T-helper 1 cell treated with Interleukin-12 subunit alpha and Interleukin-12 subunit beta and Interleukin-4 antibody, amounts not matched to agents 30 μg/mL and 1 μg/mL, for 36 hours (primary cell): ENCODE data around the gene PRDM8.

Experiments used
- H3K27ac Mint-ChIP-seq: one replicate; pipeline ENCODE4 v1.8.0; 2021; ENCODE audit warnings: mild to moderate bottlenecking, mixed read lengths
- H3K27me3 Mint-ChIP-seq: one replicate; pipeline ENCODE4 v1.8.0; 2021; ENCODE audit warnings: low read depth, mixed read lengths
- H3K36me3 Mint-ChIP-seq: one replicate; pipeline ENCODE4 v1.8.0; 2021; ENCODE audit warnings: low read depth, mixed read lengths
- H3K4me1 Mint-ChIP-seq: one replicate; pipeline ENCODE4 v1.8.0; 2021; ENCODE audit warnings: low read depth, mixed read lengths
- H3K4me3 Mint-ChIP-seq: one replicate; pipeline ENCODE4 v1.8.0; 2021; ENCODE audit warnings: mild to moderate bottlenecking, moderate library complexity, mixed read lengths
- H3K9me3 Mint-ChIP-seq: one replicate; pipeline ENCODE4 v1.8.0; 2021; ENCODE audit warnings: mixed read lengths

Gene PRDM8

DNA sequence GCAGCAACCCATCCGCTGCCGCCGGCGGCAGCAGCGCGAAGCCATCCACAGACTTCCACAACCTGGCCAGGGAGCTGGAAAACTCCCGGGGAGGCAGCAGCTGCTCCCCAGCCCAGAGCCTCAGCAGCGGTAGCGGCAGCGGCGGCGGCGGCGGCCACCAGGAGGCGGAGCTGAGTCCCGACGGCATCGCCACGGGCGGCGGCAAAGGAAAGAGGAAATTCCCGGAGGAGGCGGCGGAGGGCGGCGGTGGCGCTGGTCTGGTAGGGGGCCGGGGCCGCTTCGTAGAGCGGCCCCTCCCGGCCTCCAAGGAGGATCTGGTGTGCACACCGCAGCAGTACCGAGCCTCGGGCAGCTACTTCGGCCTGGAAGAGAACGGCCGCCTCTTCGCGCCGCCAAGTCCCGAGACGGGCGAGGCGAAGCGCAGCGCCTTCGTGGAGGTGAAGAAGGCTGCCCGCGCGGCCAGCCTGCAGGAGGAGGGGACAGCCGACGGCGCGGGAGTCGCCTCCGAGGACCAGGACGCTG is 4.9 kb downstream of the PRDM8 start:
- peaks cover 35% of the 10 kb centered on the region for H3K4me1 Mint-ChIP-seq
- H3K9me3 Mint-ChIP-seq = no peaks in the 10 kb centered on the region
- H3K27ac Mint-ChIP-seq = peak overlapping the region; percentile 62
- H3K4me3 Mint-ChIP-seq = peak overlapping the region; percentile 79
- H3K27me3 Mint-ChIP-seq = peaks cover 35% of the 10 kb centered on the region
- peaks cover 37% of the 10 kb centered on the region for H3K36me3 Mint-ChIP-seq

DNA sequence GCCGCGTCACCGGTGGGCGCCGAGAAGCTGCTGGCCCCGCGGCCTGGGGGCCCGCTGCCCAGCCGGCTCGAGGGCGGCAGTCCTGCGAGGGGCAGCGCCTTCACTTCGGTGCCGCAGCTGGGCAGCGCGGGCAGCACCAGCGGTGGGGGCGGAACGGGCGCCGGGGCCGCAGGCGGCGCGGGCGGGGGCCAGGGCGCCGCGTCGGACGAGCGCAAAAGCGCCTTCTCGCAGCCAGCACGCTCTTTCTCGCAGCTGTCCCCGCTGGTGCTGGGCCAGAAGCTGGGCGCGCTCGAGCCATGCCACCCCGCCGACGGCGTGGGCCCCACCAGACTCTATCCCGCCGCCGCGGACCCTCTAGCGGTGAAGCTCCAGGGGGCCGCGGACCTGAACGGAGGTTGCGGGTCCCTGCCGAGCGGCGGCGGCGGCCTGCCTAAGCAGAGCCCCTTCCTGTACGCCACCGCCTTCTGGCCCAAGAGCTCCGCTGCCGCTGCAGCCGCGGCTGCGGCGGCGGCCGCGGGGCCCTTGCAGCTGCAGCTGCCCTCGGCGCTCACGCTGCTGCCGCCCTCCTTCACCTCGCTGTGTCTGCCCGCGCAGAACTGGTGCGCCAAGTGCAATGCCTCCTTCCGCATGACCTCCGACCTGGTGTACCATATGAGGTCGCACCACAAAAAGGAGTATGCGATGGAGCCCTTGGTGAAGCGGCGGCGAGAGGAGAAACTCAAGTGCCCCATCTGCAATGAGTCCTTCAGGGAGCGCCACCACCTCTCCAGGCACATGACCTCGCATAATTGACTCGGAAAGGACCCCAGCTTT is 5.6 kb downstream of the PRDM8 start:
- H3K27me3 Mint-ChIP-seq = peaks cover 29% of the 10 kb centered on the region
- H3K4me3 Mint-ChIP-seq = peak overlapping the region; percentile 94
- peaks cover 30% of the 10 kb centered on the region for H3K4me1 Mint-ChIP-seq

DNA sequence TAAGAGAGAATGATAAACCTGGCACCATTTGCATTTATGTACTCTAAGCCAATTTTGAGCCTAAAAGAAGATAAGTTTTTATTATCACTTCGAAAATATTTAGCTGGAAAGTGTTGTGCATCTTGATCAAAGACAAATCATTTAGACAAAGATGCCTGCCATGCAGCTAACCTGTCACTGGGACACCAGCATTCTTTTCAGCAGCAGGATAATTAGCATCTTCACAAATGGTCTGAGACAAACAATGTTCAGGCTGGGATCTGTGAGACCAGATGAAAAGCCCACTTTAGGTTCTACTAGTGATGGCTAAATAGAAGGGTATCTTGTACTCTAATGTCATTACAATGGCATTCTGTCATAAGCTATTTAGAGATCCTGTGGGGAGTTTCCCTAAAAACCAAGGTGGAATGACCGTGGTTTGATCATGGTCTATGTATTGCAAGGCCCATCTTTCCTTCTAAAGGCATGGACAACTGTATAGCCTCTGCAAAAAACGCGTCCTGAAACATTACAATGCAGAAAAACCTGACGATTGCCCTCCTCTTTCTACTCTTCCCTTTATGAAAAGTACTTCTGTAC is 7.2 kb downstream of the PRDM8 start:
- H3K27ac Mint-ChIP-seq = no peak overlapping the region
- H3K4me1 Mint-ChIP-seq = peaks cover 26% of the 10 kb centered on the region
- H3K4me3 Mint-ChIP-seq = no peak overlapping the region
- H3K36me3 Mint-ChIP-seq = peaks cover 24% of the 10 kb centered on the region
- H3K9me3 Mint-ChIP-seq = no peaks in the 10 kb centered on the region
- H3K27me3 Mint-ChIP-seq = peaks cover 22% of the 10 kb centered on the region

More for the DNA sequence above, 5.6 kb downstream of the PRDM8 start:
- Mint-ChIP-seq H3K36me3 (peaks cover 33% of the 10 kb centered on the region), H3K9me3 (no peaks in the 10 kb centered on the region), H3K27ac (peak overlapping the region; percentile 93)

DNA sequence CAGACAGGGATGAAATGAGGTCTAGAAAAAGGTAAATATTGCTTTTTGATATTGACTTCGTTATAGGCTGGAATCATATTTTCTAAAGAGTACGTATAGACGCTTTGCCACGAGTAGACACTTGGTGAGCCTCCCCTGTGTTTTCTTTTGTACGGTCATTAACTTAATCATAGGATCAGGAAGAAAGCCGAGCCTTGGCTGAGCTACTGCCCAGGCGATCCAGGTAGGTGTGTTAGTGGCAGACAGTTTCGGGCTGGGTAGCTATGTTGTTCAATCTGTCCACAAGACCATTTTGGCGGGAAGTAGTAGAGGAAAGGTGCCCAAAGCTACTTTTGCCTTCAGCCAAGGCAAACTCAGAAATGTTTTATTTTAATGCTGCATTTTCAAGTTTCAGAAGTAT is 8.8 kb downstream of the PRDM8 start:
- Mint-ChIP-seq H3K4me3 (no peak overlapping the region), H3K4me1 (peaks cover 18% of the 10 kb centered on the region), H3K27ac (no peak overlapping the region), H3K36me3 (peaks cover 14% of the 10 kb centered on the region), H3K9me3 (no peaks in the 10 kb centered on the region), H3K27me3 (peaks cover 28% of the 10 kb centered on the region)

DNA sequence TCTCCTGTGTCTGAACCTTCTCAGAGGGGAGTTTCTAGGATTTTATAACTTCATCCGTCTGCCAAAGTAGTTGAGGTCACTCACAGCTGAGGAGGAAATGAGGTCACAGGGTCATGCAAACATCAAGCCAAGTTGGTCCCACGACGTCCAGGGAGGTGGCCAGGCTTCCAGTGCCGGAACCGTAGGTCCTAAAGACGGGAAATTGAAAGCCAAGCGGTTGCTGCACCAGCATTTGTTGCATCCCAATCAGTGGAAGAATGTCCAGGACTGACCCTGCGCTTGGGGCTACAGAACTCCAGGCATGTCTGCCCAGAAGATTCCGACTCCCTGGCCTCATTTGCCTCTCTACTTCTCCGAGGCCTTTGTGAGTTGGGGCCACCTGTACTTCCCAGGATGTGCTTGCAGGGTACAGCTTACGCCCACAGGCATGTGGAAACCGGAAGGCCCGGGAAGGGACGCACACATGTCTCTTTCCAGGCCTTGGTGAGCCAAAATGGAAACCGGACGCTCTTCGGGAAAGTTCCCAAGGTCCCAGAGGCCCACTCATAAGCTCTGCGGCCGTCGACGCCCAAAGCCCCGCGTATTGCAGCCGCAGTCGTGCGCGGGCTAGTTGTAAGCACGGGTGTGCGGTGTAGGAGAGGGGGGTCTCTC is 9.3 kb downstream of the PRDM8 start:
- no peaks in the 10 kb centered on the region for H3K9me3 Mint-ChIP-seq
- no peak overlapping the region for H3K4me3 Mint-ChIP-seq
- peaks cover 13% of the 10 kb centered on the region for H3K4me1 Mint-ChIP-seq
- H3K27ac Mint-ChIP-seq = no peak overlapping the region
- peaks cover 29% of the 10 kb centered on the region for H3K27me3 Mint-ChIP-seq
- peaks cover 9% of the 10 kb centered on the region for H3K36me3 Mint-ChIP-seq

DNA sequence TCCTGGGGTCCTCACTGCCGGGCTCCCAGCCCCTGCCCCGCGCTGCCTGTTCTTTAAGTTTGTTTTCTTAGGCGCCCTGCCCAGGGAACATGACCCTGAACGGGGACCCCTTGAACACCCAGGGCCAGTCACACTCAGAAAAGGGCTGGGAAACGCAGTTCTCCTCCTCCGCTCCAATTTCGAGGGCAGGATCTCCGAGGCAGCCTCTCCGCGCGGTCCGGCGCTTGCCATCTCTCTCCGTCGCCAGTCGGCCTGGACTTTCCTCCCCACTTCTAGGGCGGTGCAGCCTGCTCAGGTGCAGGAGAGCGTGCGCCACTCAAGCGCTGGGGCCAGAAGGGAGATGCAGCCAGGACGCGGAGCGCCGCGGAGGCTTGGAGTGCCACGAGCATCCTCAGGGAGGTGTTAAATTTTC is 9.9 kb downstream of the PRDM8 start:
- H3K9me3 Mint-ChIP-seq = no peaks in the 10 kb centered on the region
- H3K27me3 Mint-ChIP-seq = peaks cover 32% of the 10 kb centered on the region
- peaks cover 7% of the 10 kb centered on the region for H3K36me3 Mint-ChIP-seq
- no peak overlapping the region for H3K27ac Mint-ChIP-seq
- H3K4me3 Mint-ChIP-seq = no peak overlapping the region
- H3K4me1 Mint-ChIP-seq = peaks cover 11% of the 10 kb centered on the region

DNA sequence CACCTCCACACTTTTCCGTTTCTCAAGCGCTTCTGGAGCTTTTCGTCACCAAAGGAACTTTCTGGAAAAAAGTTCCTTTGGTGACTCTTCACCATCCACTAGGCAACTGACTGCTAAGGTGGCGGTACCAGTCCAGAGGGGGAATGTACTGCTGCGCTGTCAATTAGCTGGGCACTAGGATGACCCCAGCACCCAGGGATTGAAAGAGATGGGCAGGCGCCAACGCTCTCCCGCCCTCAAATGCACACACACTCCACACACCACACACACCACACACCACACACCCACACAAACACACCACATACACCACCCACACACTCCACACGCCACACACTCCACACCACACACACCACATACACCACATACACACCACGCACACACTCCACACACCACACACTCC is 10.4 kb downstream of the PRDM8 start:
- Mint-ChIP-seq H3K27me3 (peaks cover 32% of the 10 kb centered on the region), H3K4me3 (no peak overlapping the region), H3K36me3 (peaks cover 7% of the 10 kb centered on the region), H3K9me3 (no peaks in the 10 kb centered on the region), H3K4me1 (peaks cover 11% of the 10 kb centered on the region), H3K27ac (no peak overlapping the region)

DNA sequence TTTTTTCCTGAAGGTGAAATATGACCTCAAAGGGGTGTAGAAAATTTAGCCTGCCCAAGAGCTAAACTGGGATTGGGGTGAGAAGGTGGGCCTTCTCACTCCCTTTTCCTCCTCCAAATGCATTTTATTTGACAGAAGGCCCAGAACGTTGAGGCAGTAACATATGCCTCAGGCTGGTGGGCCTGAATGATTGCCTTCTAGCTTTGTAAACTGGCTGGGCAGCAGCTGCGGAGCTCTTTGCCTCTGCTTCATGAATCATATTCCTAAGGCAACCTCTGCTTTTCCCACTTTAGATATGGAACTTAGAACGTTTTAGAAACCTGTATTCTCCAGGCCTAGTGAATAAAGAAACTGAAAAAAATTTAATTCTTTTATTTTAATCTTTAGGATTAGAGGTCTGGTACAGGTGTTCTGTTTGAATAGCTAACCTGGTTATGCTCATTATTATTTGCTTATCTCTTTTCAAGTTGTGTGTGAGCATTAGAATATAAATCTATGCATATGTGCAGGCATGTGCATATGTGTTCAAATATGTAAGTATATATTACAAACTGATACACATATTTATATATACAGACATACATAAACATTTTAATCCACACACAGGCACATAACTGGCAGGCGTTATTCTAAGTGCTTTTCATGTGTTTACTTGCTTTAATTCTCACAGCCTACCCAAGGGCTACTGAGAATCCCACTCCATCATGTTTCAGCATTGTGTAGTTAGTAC is 11.5 kb downstream of the PRDM8 start:
- Mint-ChIP-seq H3K4me1 (peaks cover 4% of the 10 kb centered on the region), H3K27ac (no peak overlapping the region), H3K4me3 (no peak overlapping the region), H3K27me3 (peaks cover 39% of the 10 kb centered on the region), H3K36me3 (peaks cover 4% of the 10 kb centered on the region), H3K9me3 (no peaks in the 10 kb centered on the region)

DNA sequence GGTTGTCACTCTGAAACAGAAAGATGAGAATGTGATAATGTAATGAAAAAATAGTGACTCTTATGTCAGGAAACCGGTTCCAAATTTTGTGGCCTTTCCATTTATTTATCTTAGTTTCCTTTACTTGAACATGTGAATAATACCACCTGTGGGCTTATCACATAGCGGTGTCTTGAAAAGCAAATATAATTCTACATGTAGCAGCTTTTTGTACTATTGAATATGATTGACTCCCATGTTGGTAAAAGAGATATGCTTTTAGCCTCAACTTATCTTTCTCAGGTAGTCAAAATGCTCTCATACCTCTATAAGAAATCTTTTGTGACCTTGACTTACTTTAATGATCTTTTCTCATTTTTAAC is 12.0 kb downstream of the PRDM8 start:
- H3K4me3 Mint-ChIP-seq = no peak overlapping the region
- no peaks in the 10 kb centered on the region for H3K9me3 Mint-ChIP-seq
- no peak overlapping the region for H3K27ac Mint-ChIP-seq
- H3K36me3 Mint-ChIP-seq = peaks cover 4% of the 10 kb centered on the region
- peaks cover under 1% of the 10 kb centered on the region for H3K4me1 Mint-ChIP-seq
- H3K27me3 Mint-ChIP-seq = peaks cover 39% of the 10 kb centered on the region

DNA sequence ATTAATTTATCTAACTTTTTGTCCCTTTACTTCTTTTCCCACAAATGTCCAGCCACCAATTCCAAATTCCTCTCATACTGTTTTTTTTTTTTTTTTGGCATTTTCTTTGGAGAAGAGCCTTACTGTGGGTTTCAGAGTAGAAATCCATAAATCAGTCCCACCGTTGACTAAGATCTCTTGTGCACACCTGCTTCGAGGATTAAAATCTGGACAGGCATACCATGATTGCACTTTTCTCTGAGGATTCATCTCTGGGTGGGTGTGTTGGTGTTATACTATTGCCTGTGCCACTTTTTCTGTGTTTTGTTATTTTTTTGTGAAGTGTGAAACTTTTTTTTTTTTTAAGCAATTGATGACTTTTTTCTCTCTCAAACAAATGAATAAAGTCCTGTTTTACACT is 13.2 kb downstream of the PRDM8 start:
- Mint-ChIP-seq H3K27ac (no peak overlapping the region), H3K4me1 (peaks cover 1% of the 10 kb centered on the region), H3K27me3 (peaks cover 39% of the 10 kb centered on the region), H3K9me3 (no peaks in the 10 kb centered on the region), H3K4me3 (no peak overlapping the region), H3K36me3 (peaks cover 4% of the 10 kb centered on the region)

DNA sequence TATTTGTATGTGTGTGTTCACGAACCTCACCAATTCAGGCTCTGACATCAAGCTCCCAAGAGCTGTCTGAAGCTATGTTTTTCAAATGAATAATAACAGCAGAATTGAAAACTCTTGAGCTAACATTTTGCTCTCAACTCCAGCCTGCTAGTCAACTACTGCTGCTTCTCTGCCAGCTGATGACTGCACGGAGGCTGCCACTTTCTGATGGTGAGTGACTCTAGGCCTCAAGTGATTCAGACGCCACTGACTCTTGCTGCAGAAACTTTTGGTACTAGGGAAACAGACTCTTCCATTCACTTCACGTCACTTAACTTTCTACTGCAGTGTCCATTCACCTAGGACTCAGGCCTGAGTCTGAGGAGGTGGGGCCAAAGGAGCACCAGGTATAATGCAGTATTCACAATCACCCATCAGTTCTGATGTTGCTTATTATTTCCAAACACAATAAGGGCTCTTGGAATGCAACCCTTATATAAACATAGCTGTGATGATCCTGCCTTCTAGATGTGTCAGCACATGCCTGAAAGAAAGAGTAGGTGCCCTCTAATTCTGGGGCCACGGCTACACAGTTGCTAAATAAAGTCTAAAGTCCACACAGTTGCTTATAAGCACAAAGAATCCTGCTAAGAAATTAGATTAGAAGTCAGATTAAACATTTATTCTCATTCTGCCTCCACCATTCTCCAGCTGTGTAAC is 16.0 kb downstream of the PRDM8 start:
- Mint-ChIP-seq H3K36me3 (no peaks in the 10 kb centered on the region), H3K4me1 (peaks cover 1% of the 10 kb centered on the region), H3K27me3 (peaks cover 45% of the 10 kb centered on the region), H3K4me3 (no peak overlapping the region), H3K27ac (no peak overlapping the region), H3K9me3 (no peaks in the 10 kb centered on the region)

DNA sequence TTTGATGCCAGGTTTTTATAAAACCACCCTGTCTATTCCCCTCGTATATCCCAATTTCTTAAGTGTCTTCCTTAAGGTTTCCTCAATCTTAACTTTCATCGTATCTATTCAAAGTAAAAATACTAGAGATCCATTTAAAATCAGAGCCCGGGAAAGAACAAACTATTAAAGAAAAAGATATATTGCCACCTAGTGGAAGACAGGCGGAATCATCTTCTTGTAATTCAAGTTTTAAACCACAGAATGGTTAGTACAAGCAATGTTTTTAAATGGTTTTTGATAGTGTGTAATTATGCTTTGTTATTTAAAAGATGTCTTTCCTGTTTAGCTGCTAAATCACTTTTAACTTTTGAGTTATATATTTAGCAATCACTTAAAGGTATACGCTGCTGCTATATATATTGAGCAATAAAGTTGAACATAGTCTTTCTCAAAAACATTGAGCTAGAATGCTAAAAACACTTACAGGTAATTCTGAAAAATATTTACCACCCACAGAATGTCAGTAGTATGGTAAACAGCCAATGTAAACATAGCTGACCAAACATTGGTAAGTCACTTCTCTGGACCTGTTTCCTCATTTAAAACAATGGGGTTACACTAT is 18.2 kb downstream of the PRDM8 start:
- Mint-ChIP-seq H3K36me3 (no peaks in the 10 kb centered on the region), H3K4me1 (peaks cover 1% of the 10 kb centered on the region), H3K27ac (no peak overlapping the region), H3K4me3 (no peak overlapping the region), H3K9me3 (no peaks in the 10 kb centered on the region), H3K27me3 (peaks cover 60% of the 10 kb centered on the region)

DNA sequence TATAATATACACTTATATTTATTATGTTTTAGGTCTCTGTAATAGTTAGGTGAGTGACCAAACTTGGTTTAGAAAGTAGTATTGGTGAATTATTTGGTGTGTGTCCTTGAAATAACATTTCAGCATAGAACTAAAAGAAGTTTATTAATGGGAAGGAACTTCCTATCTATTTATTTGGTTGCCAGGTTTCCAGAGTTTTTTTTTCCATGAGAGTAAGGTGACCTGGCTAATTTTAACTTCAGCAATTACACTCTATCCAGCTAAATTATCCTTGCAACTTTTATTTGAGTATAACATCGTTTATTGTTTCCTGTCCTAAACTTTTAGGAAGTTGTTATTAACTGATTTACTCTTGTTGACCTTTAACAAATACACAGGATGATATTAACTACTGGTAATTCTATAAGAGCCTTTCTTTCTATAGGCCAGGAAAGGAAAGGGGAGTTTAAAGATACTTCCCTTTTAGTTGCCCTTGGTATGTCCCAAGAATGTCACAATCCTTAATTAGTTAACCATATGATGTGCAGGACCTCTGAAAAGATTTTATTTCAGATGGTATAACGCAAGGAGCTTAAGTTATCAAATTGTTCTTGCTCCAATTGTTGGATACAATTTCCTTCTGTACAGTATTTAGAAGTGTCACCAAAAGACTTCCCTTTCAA is 18.9 kb downstream of the PRDM8 start:
- no peaks in the 10 kb centered on the region for H3K36me3 Mint-ChIP-seq
- H3K27ac Mint-ChIP-seq = no peak overlapping the region
- H3K4me3 Mint-ChIP-seq = no peak overlapping the region
- peaks cover 56% of the 10 kb centered on the region for H3K27me3 Mint-ChIP-seq
- H3K4me1 Mint-ChIP-seq = peaks cover 1% of the 10 kb centered on the region
- no peaks in the 10 kb centered on the region for H3K9me3 Mint-ChIP-seq
